D721Med (cell line): ENCODE measurements around the gene ESYT3.
"Not testable (repeated sequence)": the region's sequence is repeated elsewhere in the genome, so short reads cannot be mapped to it uniquely, and the experiment has no call there.

Source experiments
- DNase-seq: peaks from one replicate; pipeline ENCODE4 v3.0.0; 2011; ENCODE audit warnings: low spot score; ENCODE audit not compliant: insufficient read length
- FAIRE-seq: peaks from 2 replicates; lab custom pipeline; 2011; peaks lifted over from hg19 to GRCh38; lab: Jason Lieb, UNC
- CTCF ChIP-seq: IDR thresholded peaks from 2 replicates; pipeline ENCODE4 v1.5.1; 2012; ENCODE audit warnings: mild to moderate bottlenecking, control low read depth; ENCODE audit not compliant: insufficient read depth; ENCODE audit errors: missing control alignments

ESYT3 gene

GRCh38 chr3:138450181-138450580 lies 15.8 kb downstream of the ESYT3 start:
- no peak for TF ChIP-seq CTCF
- DNase-seq (no peak), FAIRE-seq (no peak)

GRCh38 chr3:138450704-138451424 lies 16.4 kb downstream of the ESYT3 start:
- FAIRE-seq, result no peak
- peak; percentile 51 for DNase-seq
- TF ChIP-seq CTCF, result no peak

- no peak for DNase-seq
- no peak for FAIRE-seq
These were observed 17.3 kb downstream of the ESYT3 start for GRCh38 chr3:138451595-138452162.

GRCh38 chr3:138452436-138452835 lies 18.0 kb downstream of the ESYT3 start:
- DNase-seq (no peak), FAIRE-seq (no peak)

More at GRCh38 chr3:138451595-138452162, 17.3 kb downstream of the ESYT3 start:
- TF ChIP-seq CTCF, result no peak

GRCh38 chr3:138453940-138454339 lies 19.5 kb downstream of the ESYT3 start:
- DNase-seq, FAIRE-seq: not testable (repeated sequence)

More at GRCh38 chr3:138452436-138452835, 18.0 kb downstream of the ESYT3 start:
- TF ChIP-seq CTCF, result no peak

- no peak for FAIRE-seq
- no peak for DNase-seq
- no peak for TF ChIP-seq CTCF
These were observed 21.6 kb downstream of the ESYT3 start for GRCh38 chr3:138455801-138456716.

GRCh38 chr3:138456961-138457862 lies 22.8 kb downstream of the ESYT3 start:
- no peak for DNase-seq
- no peak for FAIRE-seq
- no peak for TF ChIP-seq CTCF
